GM21619 (cell line): ENCODE measurements around the gene GABRA5.
"Not testable (repeated sequence)": the region's sequence is repeated elsewhere in the genome, so short reads cannot be mapped to it uniquely, and the experiment has no call there.

Source experiments
- ATAC-seq: cut with Tn5 transposase; IDR thresholded peaks from one replicate; pipeline ENCODE4 v1.9.1; 2021; ENCODE audit not compliant: unreplicated experiment

Gene GABRA5

DNA sequence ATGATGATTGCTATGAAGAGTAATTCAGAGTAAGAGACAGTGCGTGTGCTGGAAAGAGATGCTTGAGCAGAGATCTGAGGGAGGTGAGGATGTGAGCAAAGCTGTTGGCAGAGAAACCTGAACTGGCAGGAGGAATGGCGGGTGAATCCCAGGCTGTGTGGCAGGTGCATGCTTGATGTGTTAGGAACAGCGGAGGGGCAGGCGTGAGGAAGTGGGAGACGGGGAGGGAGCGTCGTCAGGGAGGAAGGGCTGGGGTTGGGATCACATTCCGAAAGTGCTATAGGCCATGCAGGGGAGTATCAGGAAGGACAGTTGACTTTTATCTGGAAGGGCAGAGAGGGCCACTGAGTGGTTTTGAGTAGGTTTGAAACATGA lies 8.6 kb downstream of the GABRA5 start:
- no peak for ATAC-seq

GRCh38 chr15:26877831-26878230 lies 11.0 kb downstream of the GABRA5 start:
- no peak for ATAC-seq

GRCh38 chr15:26879706-26880105 lies 12.8 kb downstream of the GABRA5 start:
- no peak for ATAC-seq

- ATAC-seq = no peak
Observed at GRCh38 chr15:26882112-26882511, 15.2 kb downstream of the GABRA5 start.

GRCh38 chr15:26882616-26883365 lies 15.9 kb downstream of the GABRA5 start:
- ATAC-seq = no peak

GRCh38 chr15:26883466-26883865 lies 16.6 kb downstream of the GABRA5 start:
- ATAC-seq = no peak

GRCh38 chr15:26886566-26886965 lies 19.7 kb downstream of the GABRA5 start:
- no peak for ATAC-seq

DNA sequence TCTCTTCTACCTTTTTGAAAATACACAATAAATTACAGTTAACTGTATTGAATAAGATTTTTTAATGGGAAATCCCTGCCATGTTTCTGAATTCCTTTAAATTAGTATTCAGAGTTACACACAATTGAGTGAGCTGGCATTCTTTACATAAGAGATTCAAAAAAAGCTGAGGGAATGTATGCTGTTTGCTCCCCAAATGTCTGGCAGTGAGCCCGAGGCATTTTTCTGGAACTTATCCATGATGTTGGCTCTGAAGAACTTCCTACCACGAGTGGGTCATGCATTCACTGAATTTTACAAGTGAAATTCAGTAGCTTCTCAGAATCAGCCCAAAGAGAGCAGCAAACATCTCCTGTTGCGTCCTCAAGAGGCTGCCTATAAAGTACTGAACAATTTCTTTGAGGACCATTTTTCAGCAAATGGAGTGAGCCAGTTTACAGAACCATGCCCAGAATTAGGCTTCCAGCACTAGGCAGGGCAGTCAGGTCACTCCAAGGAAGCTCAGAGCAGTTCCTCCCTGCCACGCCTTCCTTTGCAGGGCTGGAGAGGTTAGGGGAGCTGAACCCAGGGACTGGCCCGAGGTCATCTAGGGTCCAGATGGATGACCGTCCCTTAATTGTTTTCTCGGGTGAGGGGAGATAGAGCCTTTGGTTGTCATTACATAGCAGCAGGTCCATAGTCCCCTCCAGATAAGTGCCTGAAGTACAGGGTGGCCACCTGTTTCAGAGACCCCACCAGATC lies 21.2 kb downstream of the GABRA5 start:
- no peak for ATAC-seq

DNA sequence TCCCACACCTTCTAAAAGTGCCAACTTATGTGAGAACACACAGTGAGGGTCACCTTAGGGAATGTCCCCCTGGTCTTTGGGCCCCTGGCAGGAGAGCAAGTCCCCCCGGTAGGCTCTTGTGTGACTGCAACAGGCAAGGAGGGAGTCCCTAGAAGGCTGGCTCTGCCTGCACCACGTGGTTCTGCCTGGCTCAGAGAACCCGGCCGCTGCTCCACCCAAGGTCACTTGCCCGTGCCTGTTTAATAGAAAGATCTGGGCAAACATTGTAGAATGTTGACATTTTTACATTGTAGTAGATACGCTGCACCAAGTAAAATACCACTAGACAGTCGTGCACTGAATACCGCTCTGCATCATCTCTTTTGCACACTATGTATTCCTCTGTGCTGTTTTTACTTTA lies 21.9 kb downstream of the GABRA5 start:
- no peak for ATAC-seq

DNA sequence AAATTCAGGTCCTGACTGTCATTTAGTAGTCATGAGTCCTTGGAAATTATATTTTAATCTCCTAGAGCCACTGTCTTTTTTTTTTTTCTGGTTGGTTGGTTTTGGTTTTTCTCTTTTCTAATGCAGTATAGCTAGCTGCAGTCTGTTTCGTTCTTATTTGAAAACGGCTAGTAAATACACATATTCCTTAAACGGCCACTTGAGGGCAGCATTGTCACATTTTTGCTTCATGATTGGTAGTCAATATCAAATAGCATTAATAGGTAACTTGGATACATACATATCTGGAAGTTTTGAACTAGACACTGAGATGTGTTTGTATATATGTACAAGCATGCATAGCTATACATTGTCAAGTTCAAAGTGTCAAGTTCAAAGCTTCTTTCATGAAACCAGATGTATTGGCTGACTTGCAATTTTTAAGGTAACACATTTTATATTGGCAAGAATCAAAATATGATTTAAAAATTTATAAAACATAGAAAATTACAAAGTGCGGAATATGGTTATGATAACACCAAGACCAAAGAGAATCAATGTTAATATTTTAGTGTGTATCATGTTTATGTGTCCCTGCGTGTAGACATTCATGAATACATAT lies 22.5 kb downstream of the GABRA5 start:
- ATAC-seq = no peak

DNA sequence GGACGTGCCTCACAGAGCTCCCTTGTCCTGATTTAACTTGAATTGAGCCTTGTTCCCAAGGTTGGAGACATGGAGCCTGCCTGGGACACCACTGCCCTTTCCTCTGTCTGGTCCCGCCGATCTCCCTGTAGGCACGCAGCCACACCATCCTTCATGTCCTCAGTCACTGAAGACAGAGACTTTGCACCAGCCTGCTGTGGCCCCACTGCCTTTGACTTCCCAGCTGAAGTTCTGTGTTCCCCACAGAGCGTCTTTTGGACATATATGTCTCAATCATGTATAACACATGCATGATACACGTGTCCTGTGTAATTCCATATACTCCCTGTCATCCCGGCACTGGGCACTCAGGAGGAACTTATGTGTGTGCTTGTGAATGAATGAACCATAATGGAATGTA lies 23.6 kb downstream of the GABRA5 start:
- no peak for ATAC-seq

- no peak for ATAC-seq
Observed at GRCh38 chr15:26890988-26891387, 24.1 kb downstream of the GABRA5 start.

DNA sequence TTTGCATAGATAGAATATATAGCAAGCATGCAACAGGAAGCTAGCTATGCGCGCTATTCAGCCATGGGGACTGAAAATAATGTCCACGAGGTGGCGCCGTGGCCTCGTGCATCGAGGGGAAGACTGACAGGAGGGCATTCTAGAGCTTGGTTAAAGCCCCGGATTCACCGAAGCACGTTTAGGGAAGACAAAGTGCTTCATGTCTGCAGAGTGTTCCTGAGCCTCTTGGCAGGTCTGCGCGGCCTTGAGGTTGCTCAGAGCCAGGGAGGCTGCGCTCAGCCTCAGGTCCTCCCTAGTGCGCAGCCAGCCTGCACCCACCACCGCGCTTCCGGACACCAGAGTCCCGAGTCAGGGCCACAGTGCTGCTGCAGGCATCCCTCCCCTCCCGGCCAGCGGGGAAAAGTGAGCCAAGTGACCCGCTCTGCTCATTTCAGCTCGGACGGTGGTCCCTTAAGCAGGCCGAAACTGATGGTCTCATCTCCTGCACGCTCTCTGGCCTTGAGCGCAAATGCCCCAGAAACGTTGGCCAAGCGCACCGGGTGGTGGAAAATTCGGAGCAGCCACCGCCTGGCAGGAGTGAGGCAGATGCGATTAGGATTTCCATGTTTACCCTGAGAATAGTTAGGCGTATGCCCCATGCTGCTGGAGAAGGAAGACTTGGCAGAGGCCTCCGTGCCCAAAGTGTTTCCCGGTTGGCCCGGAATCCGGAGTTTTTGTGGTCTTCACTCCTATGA lies 24.8 kb downstream of the GABRA5 start:
- no peak for ATAC-seq

- no peak for ATAC-seq
Observed at GRCh38 chr15:26892182-26892518, 25.3 kb downstream of the GABRA5 start.

- no peak for ATAC-seq
Observed at GRCh38 chr15:26892678-26893077, 25.8 kb downstream of the GABRA5 start.

DNA sequence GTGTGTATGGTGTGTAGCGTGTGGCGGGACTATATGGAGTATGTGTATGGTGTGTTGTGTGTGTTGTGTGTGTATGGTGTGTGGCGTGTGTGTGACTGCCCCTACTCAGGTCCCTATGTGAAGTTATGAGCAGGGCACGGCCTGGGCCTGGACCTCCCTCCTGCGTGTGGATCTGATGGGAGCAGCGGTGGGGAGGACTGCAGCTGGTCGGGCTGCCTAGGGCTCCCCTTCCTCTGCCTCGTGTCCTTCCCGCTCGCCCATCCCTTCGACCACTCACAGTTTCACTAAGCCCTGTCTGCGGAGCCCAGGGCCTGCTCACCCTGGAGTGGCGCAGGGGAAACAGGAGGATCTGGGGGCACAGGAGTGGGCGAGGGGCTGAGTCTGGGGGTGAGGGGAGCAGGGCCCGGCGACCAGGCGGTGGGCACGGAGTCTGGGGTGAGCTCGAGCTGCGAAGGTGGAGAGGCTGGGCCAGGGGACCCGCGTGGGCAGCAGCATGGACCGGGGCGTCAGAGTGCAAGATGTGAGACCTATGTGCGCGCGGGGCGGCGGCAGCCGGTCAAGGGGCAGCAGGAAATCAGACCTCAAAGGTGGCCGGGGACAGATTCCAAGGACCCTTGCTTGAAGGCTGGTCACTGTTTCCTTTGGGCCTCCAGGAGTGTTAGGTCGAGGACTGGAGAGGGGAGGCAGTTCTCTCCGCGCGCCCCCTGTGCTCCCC lies 26.6 kb downstream of the GABRA5 start:
- no peak for ATAC-seq

- ATAC-seq = no peak
Observed at GRCh38 chr15:26894181-26894580, 27.3 kb downstream of the GABRA5 start.

DNA sequence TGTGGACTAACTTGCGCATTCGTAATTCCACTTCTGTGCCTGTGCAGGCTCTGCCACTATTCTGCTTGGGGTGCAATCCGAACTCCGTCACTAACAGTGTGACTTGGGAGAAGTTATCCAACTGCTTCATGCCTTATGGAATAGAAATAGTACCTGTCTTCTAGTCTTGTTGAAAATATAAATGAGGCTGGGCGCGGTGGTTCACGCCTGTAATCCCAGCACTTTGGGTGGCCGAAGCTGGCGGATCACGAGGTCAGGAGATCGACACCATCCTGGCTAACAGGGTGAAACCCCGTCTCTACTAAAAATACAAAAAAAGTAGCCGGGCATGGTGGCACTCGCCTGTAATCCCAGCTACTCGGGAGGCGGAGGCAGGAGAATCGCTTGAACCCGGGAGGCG lies 28.5 kb downstream of the GABRA5 start:
- not testable (repeated sequence) for ATAC-seq

DNA sequence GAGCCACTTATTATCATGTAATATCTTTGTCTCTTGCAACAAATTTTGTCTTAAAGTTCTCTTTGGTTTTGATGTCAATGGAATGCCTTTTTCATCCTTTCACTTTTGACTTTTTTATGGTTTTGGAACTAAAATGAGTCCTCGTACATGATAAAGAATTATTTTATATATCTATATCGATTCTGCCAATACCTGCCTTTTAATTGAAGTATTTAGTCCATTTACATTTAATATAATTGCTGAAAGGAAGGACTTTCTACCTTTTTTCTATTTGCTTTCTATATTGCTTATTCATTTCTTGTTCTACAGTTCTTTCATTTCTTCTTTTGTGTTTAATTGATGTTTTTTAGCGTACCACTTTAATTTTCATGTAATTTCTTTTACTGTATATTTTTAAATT lies 32.8 kb downstream of the GABRA5 start:
- ATAC-seq = no peak

DNA sequence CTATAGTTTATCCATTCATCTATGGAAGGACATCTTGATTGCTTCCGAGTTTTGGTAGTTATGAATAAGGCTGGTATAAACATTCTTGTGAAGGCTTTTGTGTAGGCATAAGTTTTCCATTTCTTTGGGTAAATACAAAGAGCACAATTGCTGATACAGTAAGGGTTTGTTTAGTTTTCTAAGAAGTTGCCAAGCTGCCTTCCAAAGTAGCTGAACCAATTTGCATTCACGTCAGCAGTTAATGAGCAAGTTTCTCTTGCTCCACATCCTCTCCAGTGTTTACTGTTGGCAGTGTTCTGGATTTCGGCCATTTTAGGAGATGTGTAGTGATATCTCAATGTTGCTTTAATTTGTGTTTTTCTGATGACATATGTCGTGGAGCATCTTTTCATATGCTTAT lies 34.2 kb downstream of the GABRA5 start:
- ATAC-seq = no peak

- no peak for ATAC-seq
Observed at GRCh38 chr15:26910715-26911114, 43.9 kb downstream of the GABRA5 start.
